Psoas muscle (tissue), 8 donors: Measurements from ENCODE around the gene DUSP16. TPM values are rescaled to one million over a fixed set of nuclear protein-coding genes. Genes with fewer than 3 reads are reported as not detected.

ENCODE experiments used
- ATAC-seq, 4 donors: fragments of 200-7000 bp; cut with Tn5 transposase; one replicate each; pipeline ENCODE4 v1.9.1; 2020; ENCODE audit warnings: moderate library complexity in 3 of 4, mild to moderate bottlenecking in 2 of 4
- DNase-seq, 2 donors: peaks; one replicate each; pipeline ENCODE4 v3.0.0-alpha.2; 2020
- H3K27ac ChIP-seq: fragments of 200-600 bp; one replicate; pipeline ENCODE4 v1.8.0; 2022
- H3K27me3 ChIP-seq, 3 donors: fragments of 200-600 bp in 1 of 3; one replicate each; pipeline versions ENCODE4 v1.6.1 to v1.8.0; 2013 to 2022; ENCODE audit warnings: low read length in 2 of 3, mild to moderate bottlenecking in 2 of 3, moderate library complexity in 1 of 3; ENCODE audit not compliant: insufficient read depth in 3 of 3
- H3K36me3 ChIP-seq, 2 donors: fragments of 200-600 bp in 1 of 2; one replicate each; pipeline versions ENCODE4 v1.6.1 to v1.8.0; 2013 to 2022; ENCODE audit warnings: low read depth in 1 of 2, mild to moderate bottlenecking in 1 of 2, moderate library complexity in 1 of 2; ENCODE audit not compliant: insufficient read depth in 1 of 2
- H3K4me1 ChIP-seq: fragments of 200-600 bp; one replicate; pipeline ENCODE4 v1.8.0; 2022
- H3K4me3 ChIP-seq: fragments of 200-600 bp; one replicate; pipeline ENCODE4 v1.8.0; 2022; ENCODE audit warnings: mild to moderate bottlenecking
- H3K9me3 ChIP-seq: fragments of 200-600 bp; one replicate; pipeline ENCODE4 v1.8.0; 2022
- WGBS, 3 donors: extraction: QIAGEN DNeasy Blood & Tissue Kit; methylation state at CpG; one replicate each; pipeline versions ENCODE4 v1.1.6 to v1.1.7; 2013; 5-methylcytosine and 5-hydroxymethylcytosine counted together
- intact Hi-C, 2 donors: fragments of 100-400 bp; cut with DNase I; formaldehyde crosslinking; loops; one replicate each; pipeline versions ENCODE4 v1.11.0 to v1.14.2; 2022
- polyA plus RNA-seq, 3 donors: library from polyadenylated mRNA; stranded (reverse); fragments of 200-250 nt; gene quantifications; one replicate each; pipeline ENCODE4 v1.2.3, GENCODE V29; 2013
- total RNA-seq, 4 donors: library from RNA; stranded (reverse); fragmentation: NEBNext Ultra II Directional in 2 of 4; extraction: Animal tissue kit (Norgen Biotek cat#: 25700) in 2 of 4; gene quantifications; one replicate each; pipeline versions ENCODE4 v1.2.1 to v1.2.4, GENCODE V29; 2021 to 2023
- TF ChIP-seq, protein P1 (sequence below): fragments of 200-600 bp; IDR thresholded peaks from one replicate; pipeline ENCODE4 v1.8.0; 2022; ENCODE audit warnings: antibody characterized with exemption
- donor health status: healthy with polysubstance abuse.
- donor health status: DM: no; HTN: no; CAD: no; lungs with moderate emphysema.
- donor health status: Bipolar disorder and iron deficiency.
- donor health status: healthy.
- donor health status: DM: yes; HTN: yes; CAD: no.
- donor health status: DM: no; HTN: no; CAD: no.
- donor health status: DM: no; HTN: no; CAD: no.
- donor health status: DM: yes; HTN: yes; CAD: no.

DUSP16 gene
- total and polyA plus RNA-seq, 7 donors, result 3.3 to 23.8 (median 14.2) TPM

DNA sequence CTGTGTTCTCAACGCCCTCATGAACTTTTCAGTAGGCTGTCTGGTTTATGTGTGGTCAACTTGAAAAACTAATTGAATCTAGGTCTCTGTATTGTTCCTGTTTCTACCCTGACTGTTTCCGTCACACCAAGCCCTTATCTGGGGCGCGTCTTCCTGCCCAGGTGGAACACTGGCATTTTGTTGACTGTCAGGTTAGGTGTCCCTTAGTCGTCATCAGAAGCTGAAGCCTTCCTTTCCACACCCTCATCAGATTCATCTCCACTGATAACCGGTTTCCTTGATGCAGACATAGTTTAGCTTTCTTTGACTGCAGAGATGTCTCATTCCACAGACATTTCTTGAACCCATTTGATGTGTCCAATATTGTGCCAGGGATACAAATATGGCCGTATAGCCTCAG, 96.5 kb downstream of the DUSP16 start:
- peaks cover 0 to 13% of the 10 kb centered on the region in 2 donors for H3K36me3 ChIP-seq
- no peak overlapping the region for H3K27ac ChIP-seq
- no peaks in the 10 kb centered on the region for H3K27me3 ChIP-seq
- ATAC-seq (no peak), DNase-seq (no peak)
- no peak overlapping the region for H3K4me3 ChIP-seq
- peaks cover 4% of the 10 kb centered on the region for H3K4me1 ChIP-seq
- H3K9me3 ChIP-seq, result no peaks in the 10 kb centered on the region
- WGBS, 3 donors, result 78 to 95% (median 94%) methylated on average over 7 of the region's 7 CpGs
- intact Hi-C loops, result no loop called here
- TF ChIP-seq, protein P1, sequence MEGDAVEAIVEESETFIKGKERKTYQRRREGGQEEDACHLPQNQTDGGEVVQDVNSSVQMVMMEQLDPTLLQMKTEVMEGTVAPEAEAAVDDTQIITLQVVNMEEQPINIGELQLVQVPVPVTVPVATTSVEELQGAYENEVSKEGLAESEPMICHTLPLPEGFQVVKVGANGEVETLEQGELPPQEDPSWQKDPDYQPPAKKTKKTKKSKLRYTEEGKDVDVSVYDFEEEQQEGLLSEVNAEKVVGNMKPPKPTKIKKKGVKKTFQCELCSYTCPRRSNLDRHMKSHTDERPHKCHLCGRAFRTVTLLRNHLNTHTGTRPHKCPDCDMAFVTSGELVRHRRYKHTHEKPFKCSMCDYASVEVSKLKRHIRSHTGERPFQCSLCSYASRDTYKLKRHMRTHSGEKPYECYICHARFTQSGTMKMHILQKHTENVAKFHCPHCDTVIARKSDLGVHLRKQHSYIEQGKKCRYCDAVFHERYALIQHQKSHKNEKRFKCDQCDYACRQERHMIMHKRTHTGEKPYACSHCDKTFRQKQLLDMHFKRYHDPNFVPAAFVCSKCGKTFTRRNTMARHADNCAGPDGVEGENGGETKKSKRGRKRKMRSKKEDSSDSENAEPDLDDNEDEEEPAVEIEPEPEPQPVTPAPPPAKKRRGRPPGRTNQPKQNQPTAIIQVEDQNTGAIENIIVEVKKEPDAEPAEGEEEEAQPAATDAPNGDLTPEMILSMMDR, result no peak

DNA sequence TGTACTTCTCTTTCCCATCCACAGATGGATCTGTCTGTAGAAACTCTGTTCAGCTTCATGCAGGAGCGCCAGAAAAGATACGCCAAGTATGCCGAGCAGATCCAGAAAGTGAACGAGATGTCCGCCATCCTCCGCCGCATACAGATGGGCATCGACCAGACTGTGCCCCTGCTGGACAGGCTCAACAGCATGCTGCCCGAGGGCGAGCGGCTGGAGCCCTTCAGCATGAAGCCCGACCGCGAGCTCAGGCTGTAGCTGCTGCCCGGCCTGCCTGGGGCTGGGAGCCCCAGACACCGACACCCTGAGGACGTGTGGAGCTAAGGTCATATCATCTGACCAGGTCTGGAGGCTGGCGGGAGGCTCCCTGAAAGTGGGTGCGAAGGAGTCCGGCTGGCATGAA, 97.1 kb downstream of the DUSP16 start:
- whole genome bisulfite sequencing, 3 donors, result 92 to 97% (median 96%) methylated on average over 20 of the region's 20 CpGs
- intact Hi-C loops, result no loop called here
- no peak overlapping the region for H3K27ac ChIP-seq

DNA sequence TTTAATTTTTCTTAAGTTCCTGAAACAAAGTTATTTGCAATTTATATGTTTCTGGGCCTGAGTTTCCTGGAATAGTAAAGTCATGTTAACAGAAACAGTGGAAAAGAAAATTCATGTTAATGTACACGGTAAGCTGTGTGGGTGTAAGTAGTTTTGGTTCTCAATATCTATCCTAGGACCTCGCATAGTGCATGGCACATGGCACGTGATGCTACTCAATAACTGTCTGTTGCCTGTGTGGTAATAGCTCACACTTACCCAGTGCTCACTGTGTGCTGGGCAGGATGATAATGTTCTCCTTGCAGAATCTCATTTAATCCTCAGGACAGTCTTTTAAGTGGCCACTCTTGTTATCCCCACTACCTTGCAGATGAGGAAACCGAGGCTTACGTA, 100.7 kb downstream of the DUSP16 start:
- intact Hi-C loops, result no loop called here
- 87 to 95% (median 93%) methylated on average over 5 of the region's 5 CpGs for WGBS, 3 donors

More for the DNA sequence above, 97.1 kb downstream of the DUSP16 start:
- H3K4me3 ChIP-seq, result no peak overlapping the region
- TF ChIP-seq, protein P1, result no peak
- DNase-seq (no peak), ATAC-seq (no peak)
- H3K9me3 ChIP-seq, result no peaks in the 10 kb centered on the region
- H3K27me3 ChIP-seq, result no peaks in the 10 kb centered on the region
- peaks cover 0 to 13% of the 10 kb centered on the region in 2 donors for H3K36me3 ChIP-seq
- H3K4me1 ChIP-seq, result peaks cover 4% of the 10 kb centered on the region

DNA sequence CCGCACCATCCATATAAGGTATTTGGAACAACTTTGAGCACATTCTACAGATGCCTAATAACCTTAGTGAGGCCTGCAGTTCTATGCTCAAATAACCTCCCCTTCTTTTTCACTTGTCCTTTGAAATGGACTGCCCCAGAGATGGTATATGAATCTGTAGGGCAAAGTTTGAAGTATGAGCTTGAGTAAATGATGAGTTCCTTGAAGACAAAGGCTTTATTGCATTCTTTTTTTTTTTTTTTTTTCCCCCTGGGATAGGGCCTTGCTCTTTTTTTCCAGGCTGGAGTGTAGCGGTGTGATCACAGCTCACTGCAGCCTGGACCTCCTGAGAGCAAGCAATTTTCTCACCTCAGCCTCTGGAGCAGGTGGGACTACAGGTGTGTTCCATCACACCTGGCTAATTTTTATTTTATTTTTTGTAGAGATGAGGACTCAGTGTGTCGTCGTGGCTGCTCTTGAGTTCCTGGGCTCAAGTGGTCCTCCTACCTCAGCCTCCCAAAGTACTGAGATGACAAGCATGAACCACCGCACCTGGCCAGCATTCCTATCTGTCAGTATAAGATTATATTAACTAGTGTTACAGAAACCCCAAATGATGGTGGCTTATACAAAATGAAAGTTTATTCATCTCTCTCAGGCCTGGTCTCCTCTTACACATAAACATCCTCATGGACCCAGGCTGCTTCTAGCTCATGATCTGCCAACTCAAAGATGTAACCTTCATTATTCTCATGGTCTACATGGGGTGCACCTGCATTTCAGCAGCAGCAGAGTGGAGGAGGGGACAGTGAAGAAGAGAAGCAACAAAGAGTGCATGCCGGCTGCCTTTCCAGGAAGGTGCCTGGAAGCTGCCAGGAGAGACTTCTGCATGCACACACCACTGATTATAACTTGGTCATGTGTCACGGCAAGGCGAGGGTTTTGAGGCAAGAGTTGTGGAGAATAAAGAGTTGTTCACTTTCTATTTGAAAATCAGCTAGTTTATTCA, 101.4 kb downstream of the DUSP16 start:
- TF ChIP-seq, protein P1, result no peak
- intact Hi-C loops, result no loop called here

More for the DNA sequence above, 100.7 kb downstream of the DUSP16 start:
- no peak overlapping the region for H3K27ac ChIP-seq
- H3K36me3 ChIP-seq, result peaks cover 0 to 13% of the 10 kb centered on the region in 2 donors
- no peak overlapping the region for H3K4me3 ChIP-seq
- no peaks in the 10 kb centered on the region for H3K27me3 ChIP-seq
- TF ChIP-seq, protein P1, result no peak
- no peaks in the 10 kb centered on the region for H3K9me3 ChIP-seq
- no peaks in the 10 kb centered on the region for H3K4me1 ChIP-seq
- no peak for DNase-seq
- no peak for ATAC-seq

More for the DNA sequence above, 101.4 kb downstream of the DUSP16 start:
- peaks cover 0 to 12% of the 10 kb centered on the region in 2 donors for H3K36me3 ChIP-seq
- no peaks in the 10 kb centered on the region for H3K4me1 ChIP-seq
- H3K9me3 ChIP-seq, result no peaks in the 10 kb centered on the region
- H3K4me3 ChIP-seq, result no peak overlapping the region
- no peak for DNase-seq
- no peaks in the 10 kb centered on the region for H3K27me3 ChIP-seq
- H3K27ac ChIP-seq, result no peak overlapping the region
- no peak for ATAC-seq
- 89 to 92% (median 92%) methylated on average over 8 of the region's 8 CpGs for WGBS, 3 donors
